ENCODE measurements around the gene PSME4.

DNA sequence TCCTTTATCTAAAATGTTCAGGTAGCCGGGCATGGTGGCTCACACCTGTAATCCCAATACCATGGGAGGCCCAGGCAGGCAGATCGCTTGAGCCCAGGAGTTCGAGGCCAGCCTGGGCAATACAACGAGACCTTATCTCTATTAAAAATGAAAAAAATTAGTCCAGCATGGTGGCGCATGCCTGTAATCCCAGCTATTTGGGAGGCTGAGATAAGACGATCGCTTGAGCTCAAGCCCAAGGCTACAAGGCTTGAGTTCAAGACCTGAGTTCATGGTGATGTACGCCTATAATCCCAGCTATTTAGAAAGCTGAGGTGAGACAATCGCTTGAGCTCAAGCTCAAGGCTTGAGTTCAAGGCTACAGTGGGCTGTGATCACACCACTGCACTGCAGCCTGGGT, 65.4 kb downstream of the PSME4 start:
- TF ChIP-seq, protein P1, sequence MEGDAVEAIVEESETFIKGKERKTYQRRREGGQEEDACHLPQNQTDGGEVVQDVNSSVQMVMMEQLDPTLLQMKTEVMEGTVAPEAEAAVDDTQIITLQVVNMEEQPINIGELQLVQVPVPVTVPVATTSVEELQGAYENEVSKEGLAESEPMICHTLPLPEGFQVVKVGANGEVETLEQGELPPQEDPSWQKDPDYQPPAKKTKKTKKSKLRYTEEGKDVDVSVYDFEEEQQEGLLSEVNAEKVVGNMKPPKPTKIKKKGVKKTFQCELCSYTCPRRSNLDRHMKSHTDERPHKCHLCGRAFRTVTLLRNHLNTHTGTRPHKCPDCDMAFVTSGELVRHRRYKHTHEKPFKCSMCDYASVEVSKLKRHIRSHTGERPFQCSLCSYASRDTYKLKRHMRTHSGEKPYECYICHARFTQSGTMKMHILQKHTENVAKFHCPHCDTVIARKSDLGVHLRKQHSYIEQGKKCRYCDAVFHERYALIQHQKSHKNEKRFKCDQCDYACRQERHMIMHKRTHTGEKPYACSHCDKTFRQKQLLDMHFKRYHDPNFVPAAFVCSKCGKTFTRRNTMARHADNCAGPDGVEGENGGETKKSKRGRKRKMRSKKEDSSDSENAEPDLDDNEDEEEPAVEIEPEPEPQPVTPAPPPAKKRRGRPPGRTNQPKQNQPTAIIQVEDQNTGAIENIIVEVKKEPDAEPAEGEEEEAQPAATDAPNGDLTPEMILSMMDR (IDR thresholded peaks at IDR 0.05 in 2 of 3, conservative IDR thresholded peaks at IDR 0.05 in 1 of 3; ENCODE audit: control insufficient read depth in 2 of 3, extremely low read depth in 1 of 3, insufficient read depth in 1 of 3, low read depth in 3 of 3, low read length in 3 of 3) = no peak
- TF ChIP-seq, protein P2, sequence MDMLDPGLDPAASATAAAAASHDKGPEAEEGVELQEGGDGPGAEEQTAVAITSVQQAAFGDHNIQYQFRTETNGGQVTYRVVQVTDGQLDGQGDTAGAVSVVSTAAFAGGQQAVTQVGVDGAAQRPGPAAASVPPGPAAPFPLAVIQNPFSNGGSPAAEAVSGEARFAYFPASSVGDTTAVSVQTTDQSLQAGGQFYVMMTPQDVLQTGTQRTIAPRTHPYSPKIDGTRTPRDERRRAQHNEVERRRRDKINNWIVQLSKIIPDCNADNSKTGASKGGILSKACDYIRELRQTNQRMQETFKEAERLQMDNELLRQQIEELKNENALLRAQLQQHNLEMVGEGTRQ (IDR thresholded peaks at IDR 0.05; ENCODE audit: borderline replicate concordance, low read depth, low read length) = no peak
- no peak for TF ChIP-seq STAT3 (IDR thresholded peaks at IDR 0.05; ENCODE audit: low read depth, low read length)
- TF ChIP-seq, protein P3, sequence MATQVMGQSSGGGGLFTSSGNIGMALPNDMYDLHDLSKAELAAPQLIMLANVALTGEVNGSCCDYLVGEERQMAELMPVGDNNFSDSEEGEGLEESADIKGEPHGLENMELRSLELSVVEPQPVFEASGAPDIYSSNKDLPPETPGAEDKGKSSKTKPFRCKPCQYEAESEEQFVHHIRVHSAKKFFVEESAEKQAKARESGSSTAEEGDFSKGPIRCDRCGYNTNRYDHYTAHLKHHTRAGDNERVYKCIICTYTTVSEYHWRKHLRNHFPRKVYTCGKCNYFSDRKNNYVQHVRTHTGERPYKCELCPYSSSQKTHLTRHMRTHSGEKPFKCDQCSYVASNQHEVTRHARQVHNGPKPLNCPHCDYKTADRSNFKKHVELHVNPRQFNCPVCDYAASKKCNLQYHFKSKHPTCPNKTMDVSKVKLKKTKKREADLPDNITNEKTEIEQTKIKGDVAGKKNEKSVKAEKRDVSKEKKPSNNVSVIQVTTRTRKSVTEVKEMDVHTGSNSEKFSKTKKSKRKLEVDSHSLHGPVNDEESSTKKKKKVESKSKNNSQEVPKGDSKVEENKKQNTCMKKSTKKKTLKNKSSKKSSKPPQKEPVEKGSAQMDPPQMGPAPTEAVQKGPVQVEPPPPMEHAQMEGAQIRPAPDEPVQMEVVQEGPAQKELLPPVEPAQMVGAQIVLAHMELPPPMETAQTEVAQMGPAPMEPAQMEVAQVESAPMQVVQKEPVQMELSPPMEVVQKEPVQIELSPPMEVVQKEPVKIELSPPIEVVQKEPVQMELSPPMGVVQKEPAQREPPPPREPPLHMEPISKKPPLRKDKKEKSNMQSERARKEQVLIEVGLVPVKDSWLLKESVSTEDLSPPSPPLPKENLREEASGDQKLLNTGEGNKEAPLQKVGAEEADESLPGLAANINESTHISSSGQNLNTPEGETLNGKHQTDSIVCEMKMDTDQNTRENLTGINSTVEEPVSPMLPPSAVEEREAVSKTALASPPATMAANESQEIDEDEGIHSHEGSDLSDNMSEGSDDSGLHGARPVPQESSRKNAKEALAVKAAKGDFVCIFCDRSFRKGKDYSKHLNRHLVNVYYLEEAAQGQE (IDR thresholded peaks at IDR 0.05; ENCODE audit: low read depth, low read length) = no peak
- TF ChIP-seq, protein P4, sequence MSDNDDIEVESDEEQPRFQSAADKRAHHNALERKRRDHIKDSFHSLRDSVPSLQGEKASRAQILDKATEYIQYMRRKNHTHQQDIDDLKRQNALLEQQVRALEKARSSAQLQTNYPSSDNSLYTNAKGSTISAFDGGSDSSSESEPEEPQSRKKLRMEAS (IDR thresholded peaks at IDR 0.05; ENCODE audit: low read depth, low read length) = no peak
- TF ChIP-seq EP300 (IDR thresholded peaks at IDR 0.05; ENCODE audit: borderline replicate concordance in 1 of 2, control insufficient read depth in 1 of 2, low read depth in 2 of 2, low read length in 2 of 2) = no peak
- TF ChIP-seq SPI1 (IDR thresholded peaks at IDR 0.05; ENCODE audit: borderline replicate concordance, insufficient read depth, low read depth, low read length) = no peak
- no peak for TF ChIP-seq MYC (IDR thresholded peaks at IDR 0.05; ENCODE audit: insufficient read depth, insufficient read length, insufficient replicate concordance, low read length, severe bottlenecking)
- TF ChIP-seq EZH2 (IDR thresholded peaks at IDR 0.05; ENCODE audit: borderline replicate concordance, control insufficient read depth, low read depth, low read length) = no peak
- no peak for TF ChIP-seq TAF1 (IDR thresholded peaks at IDR 0.05; ENCODE audit: borderline replicate concordance, low read depth, low read length)
- no peak for TF ChIP-seq TARDBP (IDR thresholded peaks at IDR 0.05; ENCODE audit: borderline replicate concordance)

Measured in GM12878 (cell line).